Erythroblast (primary cell): Measurements from ENCODE around the gene SLC9B2.

Experiments
- GATA1 ChIP-seq: IDR thresholded peaks from 2 replicates; pipeline ENCODE4 v1.6.1; 2011; ENCODE audit warnings: low read depth, mild to moderate bottlenecking, control low read depth, low read length, moderate library complexity
- POLR2A ChIP-seq: IDR thresholded peaks from 2 replicates; pipeline ENCODE4 v1.6.1; 2011; ENCODE audit warnings: mild to moderate bottlenecking, low read length

- TF ChIP-seq POLR2A = no peak
- TF ChIP-seq GATA1 = no peak
Observed at GRCh38 chr4:103105558-103106356, 29.2 kb upstream of the SLC9B2 start.
